H9 (cell line): ENCODE data around the gene CUEDC1. TPM values are rescaled to one million over a fixed set of nuclear protein-coding genes. Genes with fewer than 3 reads are reported as not detected.

Source experiments
- DNase-seq: peaks from one replicate; pipeline ENCODE4 v3.0.0-alpha.2; 2017
- H2AFZ ChIP-seq: one replicate; pipeline ENCODE4 v1.6.1; 2013; ENCODE audit warnings: mild to moderate bottlenecking, low read length, control low read depth, moderate library complexity
- H2AK5ac ChIP-seq: 2 replicates; pipeline ENCODE4 v1.6.1; 2013; ENCODE audit warnings: low read length, control low read depth, mixed read lengths; ENCODE audit not compliant: insufficient read length
- H2BK120ac ChIP-seq: one replicate; pipeline ENCODE4 v1.6.1; 2013; ENCODE audit warnings: low read depth, mild to moderate bottlenecking, low read length, control low read depth, inconsistent platforms; ENCODE audit not compliant: poor library complexity, severe bottlenecking
- H2BK12ac ChIP-seq: 2 replicates; pipeline ENCODE4 v1.6.1; 2013; ENCODE audit warnings: low read length, control low read depth, mixed read lengths, low read depth; ENCODE audit not compliant: insufficient read length
- H2BK15ac ChIP-seq: 2 replicates; pipeline ENCODE4 v1.6.1; 2013; ENCODE audit warnings: low read depth, low read length, control low read depth
- H2BK20ac ChIP-seq: one replicate; pipeline ENCODE4 v1.6.1; 2013; ENCODE audit warnings: low read depth, mild to moderate bottlenecking, low read length, control low read depth, inconsistent platforms; ENCODE audit not compliant: poor library complexity, severe bottlenecking
- H2BK5ac ChIP-seq: 2 replicates; pipeline ENCODE4 v1.6.1; 2013; ENCODE audit warnings: low read length, control low read depth, mixed read lengths; ENCODE audit not compliant: insufficient read length
- H3K14ac ChIP-seq: 2 replicates; pipeline ENCODE4 v1.6.1; 2013; ENCODE audit warnings: low read length, control low read depth; ENCODE audit not compliant: insufficient read depth
- H3K18ac ChIP-seq: 2 replicates; pipeline ENCODE4 v1.6.1; 2013; ENCODE audit warnings: low read depth, mild to moderate bottlenecking, mixed read lengths, low read length, control low read depth; ENCODE audit not compliant: insufficient read length
- H3K23ac ChIP-seq: 2 replicates; pipeline ENCODE4 v1.6.1; 2013; ENCODE audit warnings: low read length, control low read depth, mixed read lengths, low read depth; ENCODE audit not compliant: insufficient read length
- H3K23me2 ChIP-seq: 2 replicates; pipeline ENCODE4 v1.6.1; 2013; ENCODE audit warnings: low read depth, mild to moderate bottlenecking, mixed read lengths, low read length, control low read depth; ENCODE audit not compliant: insufficient read length, poor library complexity, severe bottlenecking
- H3K27ac ChIP-seq: 2 replicates; pipeline ENCODE4 v1.5.1; 2013; ENCODE audit warnings: low read length, control low read depth, mixed read lengths, low read depth; ENCODE audit not compliant: insufficient read length
- H3K27me3 ChIP-seq: 2 replicates; pipeline ENCODE4 v1.6.1; 2013; ENCODE audit warnings: low read length, control low read depth, inconsistent platforms; ENCODE audit not compliant: insufficient read depth
- H3K4ac ChIP-seq: 2 replicates; pipeline ENCODE4 v1.6.1; 2013; ENCODE audit warnings: low read depth, mild to moderate bottlenecking, control low read depth, inconsistent platforms, low read length, moderate library complexity
- H3K4me1 ChIP-seq: 2 replicates; pipeline ENCODE4 v1.6.1; 2013; ENCODE audit warnings: low read length, control low read depth, inconsistent platforms; ENCODE audit not compliant: insufficient read depth
- H3K4me2 ChIP-seq: 2 replicates; pipeline ENCODE4 v1.6.1; 2013; ENCODE audit warnings: low read length, control low read depth, mixed read lengths; ENCODE audit not compliant: insufficient read length, insufficient read depth
- H3K56ac ChIP-seq: 2 replicates; pipeline ENCODE4 v1.6.1; 2013; ENCODE audit warnings: low read depth, mild to moderate bottlenecking, mixed read lengths, low read length, control low read depth; ENCODE audit not compliant: insufficient read length
- H3K79me1 ChIP-seq: 2 replicates; pipeline ENCODE4 v1.6.1; 2013; ENCODE audit warnings: low read depth, mild to moderate bottlenecking, moderate library complexity, low read length, control low read depth, inconsistent platforms; ENCODE audit not compliant: insufficient read depth, poor library complexity, severe bottlenecking
- H3K79me2 ChIP-seq: 2 replicates; pipeline ENCODE4 v1.6.1; 2013; ENCODE audit warnings: low read length, control low read depth, inconsistent platforms; ENCODE audit not compliant: insufficient read depth
- H3K9ac ChIP-seq: 2 replicates; pipeline ENCODE4 v1.6.1; 2013; ENCODE audit warnings: low read length, control low read depth, mixed read lengths; ENCODE audit not compliant: insufficient read length; ENCODE audit errors: extremely low read depth
- H3K9me3 ChIP-seq: one replicate; pipeline ENCODE4 v1.6.1; 2013; ENCODE audit warnings: low read depth, low read length, inconsistent platforms; ENCODE audit not compliant: control insufficient read depth
- H3T11ph ChIP-seq: one replicate; pipeline ENCODE4 v1.6.1; 2013; ENCODE audit warnings: mild to moderate bottlenecking, low read length, control low read depth, inconsistent platforms
- H4K20me1 ChIP-seq: one replicate; pipeline ENCODE4 v1.6.1; 2013; ENCODE audit not compliant: control insufficient read depth, insufficient read length, insufficient read depth
- H4K5ac ChIP-seq: 2 replicates; pipeline ENCODE4 v1.6.1; 2013; ENCODE audit warnings: low read depth, mild to moderate bottlenecking, mixed read lengths, low read length, control low read depth; ENCODE audit not compliant: insufficient read length
- H4K8ac ChIP-seq: replicated peaks from 2 replicates; pipeline ENCODE4 v1.6.1; 2013; ENCODE audit warnings: low read length, control low read depth, mixed read lengths, low read depth; ENCODE audit not compliant: insufficient read length
- H4K91ac ChIP-seq: 2 replicates; pipeline ENCODE4 v1.6.1; 2013; ENCODE audit warnings: low read depth, mild to moderate bottlenecking, moderate library complexity, mixed read lengths, low read length, control low read depth; ENCODE audit not compliant: insufficient read length
- H3K27ac Mint-ChIP-seq, 3 experiments: 2 replicates in 2 of 3; 3 replicates in 1 of 3; pipeline ENCODE4 v1.8.0; 2020 to 2021; ENCODE audit warnings: mixed read lengths in 3 of 3, mild to moderate bottlenecking in 1 of 3, moderate library complexity in 1 of 3
- H3K27me3 Mint-ChIP-seq: 2 replicates; pipeline ENCODE4 v1.8.0; 2021; ENCODE audit warnings: low read depth, mild to moderate bottlenecking, moderate library complexity, mixed read lengths
- H3K36me3 Mint-ChIP-seq, 3 experiments: 2 replicates in 2 of 3; 3 replicates in 1 of 3; pipeline ENCODE4 v1.8.0; 2020 to 2021; ENCODE audit warnings: low read depth in 3 of 3, mixed read lengths in 3 of 3; ENCODE audit not compliant: insufficient read depth in 1 of 3
- H3K4me1 Mint-ChIP-seq, 2 experiments: 2 replicates each; pipeline ENCODE4 v1.8.0; 2020; ENCODE audit warnings: mixed read lengths in 2 of 2
- H3K4me3 Mint-ChIP-seq, 2 experiments: 2 replicates in 1 of 2; 3 replicates in 1 of 2; pipeline ENCODE4 v1.8.0; 2020 to 2021; ENCODE audit warnings: mild to moderate bottlenecking in 2 of 2, mixed read lengths in 2 of 2, moderate library complexity in 1 of 2
- H3K9me3 Mint-ChIP-seq, 2 experiments: 2 replicates in 1 of 2; 3 replicates in 1 of 2; pipeline ENCODE4 v1.8.0; 2020; ENCODE audit warnings: mild to moderate bottlenecking in 2 of 2, mixed read lengths in 2 of 2, moderate library complexity in 1 of 2
- CTCF ChIP-seq: fragments of 200-600 bp; sonication (generic); conservative IDR thresholded peaks from 3 replicates; pipeline ENCODE4 v1.8.0; 2021; ENCODE audit warnings: antibody characterized with exemption, mild to moderate bottlenecking
- WGBS: extraction: QIAGEN DNeasy Blood & Tissue Kit; methylation state at CpG from one replicate; pipeline ENCODE4 v1.1.7; 2013; ENCODE audit warnings: missing lambda C conversion rate, low lambda C conversion rate, mixed read lengths; ENCODE audit not compliant: insufficient read length; ENCODE audit errors: extremely low coverage; 5-methylcytosine and 5-hydroxymethylcytosine counted together
- total RNA-seq: library from RNA; stranded (reverse); gene quantifications from 2 replicates; pipeline ENCODE4 v1.2.1, GENCODE V29; 2021

The CUEDC1 gene
- total RNA-seq, 1 experiment from 2014 or later, result 7.3 TPM

- no peaks in the 10 kb centered on the region for H3K9me3 ChIP-seq
- no peak overlapping the region for H3K56ac ChIP-seq
- H3K4me1 ChIP-seq, result no peaks in the 10 kb centered on the region
- Mint-ChIP-seq H3K27ac (peak overlapping the region in 2 of 3 experiments; percentile 61 to 70; a peak in 1 of 7 replicates), H3K9me3 (no peaks in the 10 kb centered on the region), H3K36me3 (peaks cover 23 to 70% (median 50%) of the 10 kb centered on the region in 3 experiments), H3K27me3 (no peaks in the 10 kb centered on the region), H3K4me1 (peaks cover 22 to 28% of the 10 kb centered on the region in 2 experiments), H3K4me3 (no peak overlapping the region)
- no peak overlapping the region for H2BK20ac ChIP-seq
- DNase-seq, result no peak
- H4K8ac ChIP-seq, result no peak overlapping the region
- H4K20me1 ChIP-seq, result no peaks in the 10 kb centered on the region
- no peak overlapping the region for H4K91ac ChIP-seq
- no peak overlapping the region for H3K18ac ChIP-seq
- H2AK5ac ChIP-seq, result no peak overlapping the region
- TF ChIP-seq CTCF, result peak; percentile 92
- no peak overlapping the region for H2AFZ ChIP-seq
- no CpG with 5 or more reads among the region's 1 CpG for WGBS
- no peak overlapping the region for H3T11ph ChIP-seq
- no peak overlapping the region for H2BK12ac ChIP-seq
- no peak overlapping the region for H3K9ac ChIP-seq
- no peak overlapping the region for H2BK15ac ChIP-seq
- no peaks in the 10 kb centered on the region for H3K23me2 ChIP-seq
- H3K14ac ChIP-seq, result no peak overlapping the region
- H4K5ac ChIP-seq, result no peak overlapping the region
- peaks cover 2% of the 10 kb centered on the region; the same call in 1 of the 2 replicates for H3K79me2 ChIP-seq
- H3K79me1 ChIP-seq, result no peaks in the 10 kb centered on the region
- H2BK120ac ChIP-seq, result no peak overlapping the region
- H3K23ac ChIP-seq, result no peak overlapping the region
- H3K27ac ChIP-seq, result no peak overlapping the region
- H3K4ac ChIP-seq, result no peak overlapping the region
- H3K27me3 ChIP-seq, result no peaks in the 10 kb centered on the region
- no peak overlapping the region for H2BK5ac ChIP-seq
- H3K4me2 ChIP-seq, result no peak overlapping the region
Measured at GRCh38 chr17:57999496-58000017, 44.3 kb upstream of the CUEDC1 start.
